ENCODE results near the gene FLACC1.

DNA sequence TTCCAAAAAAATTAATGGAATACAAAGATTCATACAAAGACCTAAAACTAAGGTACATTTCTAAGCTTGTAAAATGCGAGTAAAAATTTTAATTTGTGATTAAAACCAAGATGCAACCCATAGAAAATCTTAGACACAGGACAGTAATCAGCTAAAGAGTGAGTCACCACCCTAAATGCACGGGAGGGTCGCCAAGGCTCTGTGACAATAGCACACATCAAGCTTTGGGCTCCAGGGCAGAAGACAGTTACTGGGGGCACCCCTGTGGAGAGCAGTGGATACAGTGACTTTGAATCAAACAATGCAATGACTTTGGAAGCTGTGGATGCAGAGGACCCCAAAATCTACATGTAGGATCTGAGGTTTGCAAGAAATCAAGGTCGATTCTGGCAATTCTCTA lies 7.5 kb downstream of the FLACC1 start:
- TF ChIP-seq POLR2A (IDR thresholded peaks at IDR 0.05; ENCODE audit: low read depth, low read length): no peak
- no peak for TF ChIP-seq POLR2AphosphoS5 (IDR thresholded peaks at IDR 0.05; ENCODE audit: low read depth, low read length)
- no peak for TF ChIP-seq TAF1 (IDR thresholded peaks at IDR 0.05; ENCODE audit: borderline replicate concordance, low read depth, low read length)
